Fibroblast of lung (primary cell): Measurements from ENCODE around the gene RAB13. TPM values are rescaled to one million over a fixed set of nuclear protein-coding genes. Genes with fewer than 3 reads are reported as not detected.

Experiments used
- DNase-seq, 2 donors: peaks; one replicate each; pipeline versions ENCODE4 v3.0.0 to v3.0.0-alpha.2; 2010; ENCODE audit warnings: low read depth in 2 of 2
- H2AFZ ChIP-seq: 2 replicates; pipeline ENCODE4 v1.5.1; 2012; ENCODE audit warnings: low read length, control low read depth, inconsistent platforms
- H3K27ac ChIP-seq: 2 replicates; pipeline ENCODE4 v1.5.1; 2011; ENCODE audit warnings: low read length, control low read depth; ENCODE audit not compliant: insufficient read depth
- H3K27me3 ChIP-seq: 2 replicates; pipeline ENCODE4 v1.5.1; 2011; ENCODE audit warnings: mild to moderate bottlenecking, low read length; ENCODE audit not compliant: control insufficient read depth, insufficient read depth
- H3K36me3 ChIP-seq: 2 replicates; pipeline ENCODE4 v1.5.1; 2011; ENCODE audit warnings: low read length; ENCODE audit not compliant: control insufficient read depth, insufficient read depth
- H3K4me1 ChIP-seq: 2 replicates; pipeline ENCODE4 v1.5.1; 2011; ENCODE audit warnings: low read length; ENCODE audit not compliant: control insufficient read depth, insufficient read depth; ENCODE audit errors: extremely low read depth
- H3K4me2 ChIP-seq: 2 replicates; pipeline ENCODE4 v1.5.1; 2011; ENCODE audit warnings: low read length, control low read depth; ENCODE audit not compliant: insufficient read depth; ENCODE audit errors: extremely low read depth
- H3K4me3 ChIP-seq, 4 experiments: fragments of 200-600 bp in 1 of 4; sonication (generic) in 1 of 4; replicated peaks in 1 of 4; 2 replicates each; pipeline ENCODE4 v1.5.1; 2011 to 2016; ENCODE audit warnings: low read length in 4 of 4, low read depth in 3 of 4, mild to moderate bottlenecking in 3 of 4, control low read depth in 2 of 4, inconsistent platforms in 1 of 4, mixed read lengths in 1 of 4; ENCODE audit not compliant: insufficient read depth in 1 of 4; ENCODE audit errors: control extremely low read depth in 1 of 4
- H3K79me2 ChIP-seq: 2 replicates; pipeline ENCODE4 v1.5.1; 2012; ENCODE audit warnings: mild to moderate bottlenecking, low read length, inconsistent platforms; ENCODE audit not compliant: control insufficient read depth, insufficient read depth
- H3K9ac ChIP-seq: 2 replicates; pipeline ENCODE4 v1.5.1; 2011; ENCODE audit warnings: mild to moderate bottlenecking, low read length, control low read depth; ENCODE audit not compliant: insufficient read depth
- H3K9me3 ChIP-seq: 2 replicates; pipeline ENCODE4 v1.5.1; 2012; ENCODE audit warnings: low read depth, low read length; ENCODE audit not compliant: control insufficient read depth, insufficient read depth
- H4K20me1 ChIP-seq: 2 replicates; pipeline ENCODE4 v1.5.1; 2011; ENCODE audit warnings: low read length; ENCODE audit not compliant: control insufficient read depth, insufficient read depth; ENCODE audit errors: extremely low read depth
- EZH2 ChIP-seq: IDR thresholded peaks from 2 replicates; pipeline ENCODE4 v1.5.1; 2012; ENCODE audit warnings: low read length, control low read depth, mild to moderate bottlenecking; ENCODE audit errors: missing control alignments
- polyA plus RNA-seq, 2 donors: library from polyadenylated mRNA; depleted of rRNA in 1 of 2; stranded (reverse) in 1 of 2; unstranded in 1 of 2; fragments of >200 nt; gene quantifications; 2 replicates each; pipeline ENCODE4 v1.2.1, GENCODE V29; 2011 to 2012; ENCODE audit warnings: missing spikeins in 1 of 2
- total RNA-seq: library from RNA; depleted of rRNA; stranded (reverse); fragments of >200 nt; gene quantifications from 2 replicates; pipeline ENCODE4 v1.2.1, GENCODE V29; 2014
- TF ChIP-seq, protein P1 (sequence below), 2 donors: IDR thresholded peaks in 1 of 2; conservative IDR thresholded peaks in 1 of 2; 1 replicate in 1 of 2; 2 replicates in 1 of 2; pipeline ENCODE4 v1.5.1; 2011 to 2012; ENCODE audit warnings: low read length in 2 of 2, control low read depth in 1 of 2, inconsistent platforms in 1 of 2, low read depth in 1 of 2, mild to moderate bottlenecking in 1 of 2

The RAB13 gene
- total and polyA plus RNA-seq, 2 donors (not counting 1 experiment from before 2014, with no cell fraction given) = 86.2 to 126 TPM

DNA sequence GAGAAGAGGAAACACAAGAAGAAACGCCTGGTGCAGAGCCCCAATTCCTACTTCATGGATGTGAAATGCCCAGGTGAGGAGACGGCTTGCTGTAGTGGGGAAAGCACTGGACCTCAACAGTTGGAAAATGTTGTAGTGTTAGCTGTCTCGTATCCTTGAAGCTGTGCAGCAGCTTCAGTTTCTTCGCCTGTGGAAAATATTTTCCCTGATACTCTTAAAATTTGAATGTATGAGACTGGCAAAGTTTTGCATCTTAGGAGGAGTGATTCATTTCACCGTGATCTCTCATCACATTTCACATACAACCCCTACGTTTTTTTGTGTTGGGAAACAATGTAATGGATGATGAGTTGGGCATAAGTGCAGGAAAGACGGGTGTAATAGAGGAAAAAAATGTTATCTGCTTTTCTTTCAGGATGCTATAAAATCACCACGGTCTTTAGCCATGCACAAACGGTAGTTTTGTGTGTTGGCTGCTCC, 5.1 kb upstream of the RAB13 start:
- no peaks in the 10 kb centered on the region for H4K20me1 ChIP-seq
- H3K4me2 ChIP-seq = peak overlapping the region; percentile 98
- peak overlapping the region; percentile 99 for H3K27ac ChIP-seq
- H3K9me3 ChIP-seq = no peaks in the 10 kb centered on the region
- DNase-seq = no peak
- no peak overlapping the region for H2AFZ ChIP-seq
- H3K9ac ChIP-seq = peak overlapping the region; percentile 99
- H3K36me3 ChIP-seq = peaks cover 9% of the 10 kb centered on the region
- H3K79me2 ChIP-seq = peaks cover 19% of the 10 kb centered on the region
- H3K27me3 ChIP-seq = no peaks in the 10 kb centered on the region
- TF ChIP-seq, protein P1, sequence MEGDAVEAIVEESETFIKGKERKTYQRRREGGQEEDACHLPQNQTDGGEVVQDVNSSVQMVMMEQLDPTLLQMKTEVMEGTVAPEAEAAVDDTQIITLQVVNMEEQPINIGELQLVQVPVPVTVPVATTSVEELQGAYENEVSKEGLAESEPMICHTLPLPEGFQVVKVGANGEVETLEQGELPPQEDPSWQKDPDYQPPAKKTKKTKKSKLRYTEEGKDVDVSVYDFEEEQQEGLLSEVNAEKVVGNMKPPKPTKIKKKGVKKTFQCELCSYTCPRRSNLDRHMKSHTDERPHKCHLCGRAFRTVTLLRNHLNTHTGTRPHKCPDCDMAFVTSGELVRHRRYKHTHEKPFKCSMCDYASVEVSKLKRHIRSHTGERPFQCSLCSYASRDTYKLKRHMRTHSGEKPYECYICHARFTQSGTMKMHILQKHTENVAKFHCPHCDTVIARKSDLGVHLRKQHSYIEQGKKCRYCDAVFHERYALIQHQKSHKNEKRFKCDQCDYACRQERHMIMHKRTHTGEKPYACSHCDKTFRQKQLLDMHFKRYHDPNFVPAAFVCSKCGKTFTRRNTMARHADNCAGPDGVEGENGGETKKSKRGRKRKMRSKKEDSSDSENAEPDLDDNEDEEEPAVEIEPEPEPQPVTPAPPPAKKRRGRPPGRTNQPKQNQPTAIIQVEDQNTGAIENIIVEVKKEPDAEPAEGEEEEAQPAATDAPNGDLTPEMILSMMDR (conservative IDR thresholded peaks at IDR 0.05 in 1 of 2, IDR thresholded peaks at IDR 0.05 in 1 of 2; ENCODE audit: low read depth in 1 of 2, low read length in 2 of 2) = no peak
- TF ChIP-seq EZH2 = no peak
- H3K4me1 ChIP-seq = peaks cover 4% of the 10 kb centered on the region
- peak overlapping the region; percentile 94 to 99 (median 98) for H3K4me3 ChIP-seq

DNA sequence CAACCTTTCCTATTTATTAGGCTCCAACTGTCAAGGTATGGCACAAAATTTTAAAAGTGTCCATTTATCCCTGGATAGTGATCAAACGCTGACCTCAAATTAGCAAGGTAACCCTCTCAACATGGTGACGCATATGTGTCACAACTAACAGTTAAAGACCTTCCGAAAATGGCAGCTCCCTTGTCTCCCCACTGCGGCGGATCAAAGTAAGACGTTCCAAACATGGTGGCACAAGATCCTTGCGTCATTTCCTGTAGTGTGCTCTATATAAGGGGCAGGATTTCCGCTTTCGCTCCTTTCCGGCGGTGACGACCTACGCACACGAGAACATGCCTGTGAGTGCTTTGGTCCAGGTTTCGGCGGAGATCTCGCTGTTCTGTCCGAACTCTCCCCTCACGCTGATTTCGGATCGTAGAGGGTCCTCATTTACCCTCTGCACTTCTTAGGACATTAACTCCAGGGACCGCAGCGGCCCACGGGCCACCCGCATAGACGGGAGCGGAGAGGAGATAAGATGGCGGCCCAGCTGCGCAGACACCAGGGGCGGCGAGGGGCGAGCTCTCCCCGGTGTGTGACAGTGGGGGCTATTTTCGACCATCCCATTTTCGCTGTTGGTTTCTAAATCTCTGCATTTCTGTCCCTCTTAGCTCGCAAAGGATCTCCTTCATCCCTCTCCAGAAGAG, 4.5 kb upstream of the RAB13 start, which contains the start of gene RPS27:
Gene RPS27 (plus strand): TSS at position 295 of the 683 bp plus-strand sequence. CDS start 35 bp downstream, at position 330.
- H3K4me1 ChIP-seq = peaks cover 4% of the 10 kb centered on the region
- H3K9ac ChIP-seq = peak within 1 kb of the TSS; percentile 99

DNA sequence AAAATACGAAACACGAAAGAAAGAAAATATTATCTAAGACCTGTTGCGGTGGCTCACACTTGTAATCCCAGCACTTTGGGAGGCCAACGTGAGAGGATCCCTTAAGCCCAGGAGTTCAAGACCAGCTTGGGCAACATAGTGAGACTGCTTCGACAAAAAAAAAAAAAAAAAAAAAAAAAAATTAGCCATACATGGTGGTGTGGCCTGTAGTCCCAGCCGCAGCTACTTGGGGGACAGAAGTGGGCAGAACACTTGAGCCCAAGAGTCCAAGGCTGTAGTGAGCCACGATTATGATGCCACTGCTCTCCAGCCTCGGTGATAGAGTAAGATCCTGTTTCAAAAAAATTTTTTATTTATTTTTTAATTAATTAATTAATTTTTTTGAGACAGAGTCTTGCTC, 1.5 kb upstream of the RAB13 start:
- Histone ChIP-seq H2AFZ (no peak overlapping the region), H3K36me3 (peaks cover 9% of the 10 kb centered on the region), H3K4me2 (no peak overlapping the region), H3K79me2 (peaks cover 29% of the 10 kb centered on the region), H3K4me1 (peaks cover 7% of the 10 kb centered on the region), H3K9me3 (no peaks in the 10 kb centered on the region), H3K27me3 (no peaks in the 10 kb centered on the region), H3K27ac (no peak overlapping the region), H3K4me3 (no peak overlapping the region), H3K9ac (no peak overlapping the region), H4K20me1 (no peaks in the 10 kb centered on the region)
- TF ChIP-seq, protein P1 (conservative IDR thresholded peaks at IDR 0.05 in 1 of 2, IDR thresholded peaks at IDR 0.05 in 1 of 2; ENCODE audit: low read depth in 1 of 2, low read length in 2 of 2) = no peak
- no peak for TF ChIP-seq EZH2
- no peak for DNase-seq

More for the DNA sequence above, 4.5 kb upstream of the RAB13 start, which contains the start of gene RPS27:
- H3K4me3 ChIP-seq = peak within 1 kb of the TSS; percentile 94 to 99 (median 98)
- peaks cover 22% of the 10 kb centered on the region for H3K79me2 ChIP-seq
- H3K4me2 ChIP-seq = peak within 1 kb of the TSS; percentile 98
- H3K27ac ChIP-seq = peak within 1 kb of the TSS; percentile 99
- TF ChIP-seq, protein P1 (conservative IDR thresholded peaks at IDR 0.05 in 1 of 2, IDR thresholded peaks at IDR 0.05 in 1 of 2; ENCODE audit: low read depth in 1 of 2, low read length in 2 of 2) = no peak
- TF ChIP-seq EZH2 = no peak
- H4K20me1 ChIP-seq = no peaks in the 10 kb centered on the region
- H2AFZ ChIP-seq = peak within 1 kb of the TSS; percentile 87
- peak; percentile 97 to 99 for DNase-seq
- no peaks in the 10 kb centered on the region for H3K9me3 ChIP-seq
- H3K27me3 ChIP-seq = no peaks in the 10 kb centered on the region
- peaks cover 9% of the 10 kb centered on the region for H3K36me3 ChIP-seq
